HG02970 (cell line): ENCODE data around the gene PKN1.
"Not testable (repeated sequence)": the region's sequence is repeated elsewhere in the genome, so short reads cannot be mapped to it uniquely, and the experiment has no call there.

Experiments used
- ATAC-seq: cut with Tn5 transposase; IDR thresholded peaks from one replicate; pipeline ENCODE4 v1.9.1; 2021; ENCODE audit warnings: mild to moderate bottlenecking, moderate library complexity, moderate number of reproducible peaks; ENCODE audit not compliant: unreplicated experiment, low FRiP score

PKN1 gene

GRCh38 chr19:14479309-14479974 lies 46.3 kb downstream of the PKN1 start:
- no peak for ATAC-seq

- no peak for ATAC-seq
Measured at GRCh38 chr19:14479975-14480699, 47.0 kb downstream of the PKN1 start.

- no peak for ATAC-seq
Measured at GRCh38 chr19:14480700-14481079, 47.6 kb downstream of the PKN1 start.

GRCh38 chr19:14482172-14482941 lies 49.3 kb downstream of the PKN1 start:
- no peak for ATAC-seq

GRCh38 chr19:14487370-14488125 lies 54.4 kb downstream of the PKN1 start:
- no peak for ATAC-seq

- no peak for ATAC-seq
Measured at GRCh38 chr19:14492756-14493337, 59.7 kb downstream of the PKN1 start.

GRCh38 chr19:14494411-14494810 lies 61.3 kb downstream of the PKN1 start:
- ATAC-seq = no peak

GRCh38 chr19:14494910-14495671 lies 62.0 kb downstream of the PKN1 start:
- no peak for ATAC-seq

GRCh38 chr19:14495672-14496028 lies 62.5 kb downstream of the PKN1 start:
- ATAC-seq = no peak

GRCh38 chr19:14496029-14496833 lies 63.1 kb downstream of the PKN1 start, which contains the start of gene GIPC1:
Gene GIPC1 (minus strand): TSS chr19:14496127. CDS start chr19:14482976, 13,151 bp downstream.
- no peak for ATAC-seq

- no peak for ATAC-seq
Measured at GRCh38 chr19:14496834-14497227, 63.7 kb downstream of the PKN1 start.

GRCh38 chr19:14497228-14497921 lies 64.3 kb downstream of the PKN1 start:
- no peak for ATAC-seq

- ATAC-seq = no peak
Measured at GRCh38 chr19:14502334-14503092, 69.4 kb downstream of the PKN1 start.

GRCh38 chr19:14503285-14503684 lies 70.2 kb downstream of the PKN1 start:
- no peak for ATAC-seq

- not testable (repeated sequence) for ATAC-seq
Measured at GRCh38 chr19:14504575-14504974, 71.5 kb downstream of the PKN1 start.

GRCh38 chr19:14505488-14506239 lies 72.6 kb downstream of the PKN1 start:
- ATAC-seq = no peak
